Activated naive CD8-positive, alpha-beta T cell treated with anti-CD3 and anti-CD28 coated beads, Interleukin-2, amount 50 U/mL, for 24 hours (primary cell): ENCODE data around the gene STX12.
A peak's percentile ranks its signal among the peaks of the same experiment; 100 is the strongest.
"Not testable (repeated sequence)": the region's sequence is repeated elsewhere in the genome, so short reads cannot be mapped to it uniquely, and the experiment has no call there.

Source experiments
- ATAC-seq: fragments of 150-1000 bp; cut with Tn5 transposase; one replicate; pipeline ENCODE4 v1.10.0; 2021
- DNase-seq: peaks from one replicate; pipeline ENCODE4 v3.0.0; 2021
- H3K27ac Mint-ChIP-seq: one replicate; pipeline ENCODE4 v1.8.0; 2021; ENCODE audit warnings: mild to moderate bottlenecking, mixed read lengths
- H3K27me3 Mint-ChIP-seq: one replicate; pipeline ENCODE4 v1.8.0; 2021; ENCODE audit warnings: mixed read lengths
- H3K36me3 Mint-ChIP-seq: one replicate; pipeline ENCODE4 v1.8.0; 2021; ENCODE audit warnings: low read depth, mixed read lengths
- H3K4me1 Mint-ChIP-seq: one replicate; pipeline ENCODE4 v1.8.0; 2021; ENCODE audit warnings: mixed read lengths
- H3K4me3 Mint-ChIP-seq: one replicate; pipeline ENCODE4 v1.8.0; 2021; ENCODE audit warnings: mild to moderate bottlenecking, moderate library complexity, mixed read lengths
- H3K9me3 Mint-ChIP-seq: one replicate; pipeline ENCODE4 v1.8.0; 2021; ENCODE audit warnings: mixed read lengths

The STX12 gene

GRCh38 chr1:27862004-27862403, 89.0 kb downstream of the STX12 start:
- H3K27me3 Mint-ChIP-seq: no peaks in the 10 kb centered on the region
- no peak overlapping the region for H3K4me3 Mint-ChIP-seq
- H3K27ac Mint-ChIP-seq: no peak overlapping the region
- no peaks in the 10 kb centered on the region for H3K36me3 Mint-ChIP-seq
- DNase-seq (no peak), ATAC-seq (no peak)
- H3K9me3 Mint-ChIP-seq: no peaks in the 10 kb centered on the region
- H3K4me1 Mint-ChIP-seq: peaks cover 45% of the 10 kb centered on the region

- Mint-ChIP-seq H3K4me1 (peaks cover 51% of the 10 kb centered on the region), H3K9me3 (no peaks in the 10 kb centered on the region)
Measured at GRCh38 chr1:27862671-27863537, 89.9 kb downstream of the STX12 start.

GRCh38 chr1:27863538-27863915, 90.5 kb downstream of the STX12 start:
- Mint-ChIP-seq H3K27ac (peak overlapping the region; percentile 64), H3K4me3 (no peak overlapping the region), H3K27me3 (no peaks in the 10 kb centered on the region), H3K36me3 (no peaks in the 10 kb centered on the region), H3K4me1 (peaks cover 49% of the 10 kb centered on the region), H3K9me3 (no peaks in the 10 kb centered on the region)
- ATAC-seq (no peak), DNase-seq (no peak)

More at GRCh38 chr1:27862671-27863537, 89.9 kb downstream of the STX12 start:
- peak overlapping the region; percentile 64 for H3K27ac Mint-ChIP-seq
- DNase-seq (no peak), ATAC-seq (peak; percentile 63)
- H3K36me3 Mint-ChIP-seq: no peaks in the 10 kb centered on the region
- H3K27me3 Mint-ChIP-seq: no peaks in the 10 kb centered on the region
- peak overlapping the region; percentile 9 for H3K4me3 Mint-ChIP-seq

GRCh38 chr1:27864264-27864895, 91.4 kb downstream of the STX12 start:
- H3K36me3 Mint-ChIP-seq: no peaks in the 10 kb centered on the region
- H3K27ac Mint-ChIP-seq: peak overlapping the region; percentile 82
- DNase-seq (peak; percentile 53), ATAC-seq (peak; percentile 66)
- H3K4me3 Mint-ChIP-seq: peak overlapping the region; percentile 29
- no peaks in the 10 kb centered on the region for H3K27me3 Mint-ChIP-seq
- H3K9me3 Mint-ChIP-seq: no peaks in the 10 kb centered on the region
- peaks cover 56% of the 10 kb centered on the region for H3K4me1 Mint-ChIP-seq

GRCh38 chr1:27865821-27866220, 92.8 kb downstream of the STX12 start:
- Mint-ChIP-seq H3K27ac (no peak overlapping the region), H3K4me1 (peaks cover 62% of the 10 kb centered on the region), H3K27me3 (no peaks in the 10 kb centered on the region), H3K9me3 (no peaks in the 10 kb centered on the region), H3K36me3 (no peaks in the 10 kb centered on the region), H3K4me3 (no peak overlapping the region)
- DNase-seq (no peak), ATAC-seq (no peak)

GRCh38 chr1:27868556-27868931, 95.5 kb downstream of the STX12 start:
- ATAC-seq: no peak
- Mint-ChIP-seq H3K36me3 (no peaks in the 10 kb centered on the region), H3K9me3 (no peaks in the 10 kb centered on the region), H3K4me1 (peaks cover 61% of the 10 kb centered on the region), H3K27ac (peak overlapping the region; percentile 90), H3K27me3 (no peaks in the 10 kb centered on the region), H3K4me3 (no peak overlapping the region)
- no peak for DNase-seq

- Mint-ChIP-seq H3K4me1 (peaks cover 61% of the 10 kb centered on the region), H3K9me3 (no peaks in the 10 kb centered on the region), H3K27me3 (no peaks in the 10 kb centered on the region), H3K4me3 (peak overlapping the region; percentile 64), H3K27ac (peak overlapping the region; percentile 90), H3K36me3 (no peaks in the 10 kb centered on the region)
- ATAC-seq (peak; percentile 51), DNase-seq (peak; percentile 65)
Measured at GRCh38 chr1:27868932-27869718, 96.1 kb downstream of the STX12 start.

- ATAC-seq (no peak), DNase-seq (no peak)
- peak overlapping the region; percentile 90 for H3K27ac Mint-ChIP-seq
- H3K4me1 Mint-ChIP-seq: peaks cover 58% of the 10 kb centered on the region
- H3K27me3 Mint-ChIP-seq: no peaks in the 10 kb centered on the region
- peak overlapping the region; percentile 64 for H3K4me3 Mint-ChIP-seq
- no peaks in the 10 kb centered on the region for H3K36me3 Mint-ChIP-seq
- H3K9me3 Mint-ChIP-seq: no peaks in the 10 kb centered on the region
Measured at GRCh38 chr1:27869719-27870085, 96.7 kb downstream of the STX12 start.

GRCh38 chr1:27871076-27871475, 98.1 kb downstream of the STX12 start:
- not testable (repeated sequence) for H3K27me3 Mint-ChIP-seq, H3K36me3 Mint-ChIP-seq, H3K9me3 Mint-ChIP-seq, ATAC-seq, H3K27ac Mint-ChIP-seq, DNase-seq, H3K4me3 Mint-ChIP-seq
- H3K4me1 Mint-ChIP-seq: peaks cover 57% of the 10 kb centered on the region

GRCh38 chr1:27872059-27872801, 99.2 kb downstream of the STX12 start, which contains the start of gene THEMIS2:
TSS of gene THEMIS2 (plus strand) at chr1:27872544. CDS start at chr1:27872572, 28 bp downstream.
- ATAC-seq (peak; percentile 77), DNase-seq (peak; percentile 87)
- peaks cover 57% of the 10 kb centered on the region for H3K4me1 Mint-ChIP-seq
- no peaks in the 10 kb centered on the region for H3K27me3 Mint-ChIP-seq
- H3K36me3 Mint-ChIP-seq: peaks cover 3% of the 10 kb centered on the region
- H3K4me3 Mint-ChIP-seq: peak within 1 kb of the TSS; percentile 94
- H3K9me3 Mint-ChIP-seq: no peaks in the 10 kb centered on the region
- H3K27ac Mint-ChIP-seq: peak within 1 kb of the TSS; percentile 86

GRCh38 chr1:27872802-27873551, 100.0 kb downstream of the STX12 start:
- DNase-seq (peak; percentile 60), ATAC-seq (peak; percentile 25)
- H3K4me3 Mint-ChIP-seq: peak overlapping the region; percentile 94
- peaks cover 57% of the 10 kb centered on the region for H3K4me1 Mint-ChIP-seq
- H3K27ac Mint-ChIP-seq: peak overlapping the region; percentile 86
- H3K36me3 Mint-ChIP-seq: peaks cover 3% of the 10 kb centered on the region
- no peaks in the 10 kb centered on the region for H3K9me3 Mint-ChIP-seq
- no peaks in the 10 kb centered on the region for H3K27me3 Mint-ChIP-seq

GRCh38 chr1:27873671-27874384, 100.8 kb downstream of the STX12 start:
- no peak for ATAC-seq
- H3K36me3 Mint-ChIP-seq: peaks cover 3% of the 10 kb centered on the region
- no peak for DNase-seq

More at GRCh38 chr1:27873671-27874384, 100.8 kb downstream of the STX12 start:
- H3K9me3 Mint-ChIP-seq: no peaks in the 10 kb centered on the region
- H3K27me3 Mint-ChIP-seq: no peaks in the 10 kb centered on the region
- peak overlapping the region; percentile 94 for H3K4me3 Mint-ChIP-seq
- peak overlapping the region; percentile 81 for H3K27ac Mint-ChIP-seq
- peaks cover 52% of the 10 kb centered on the region for H3K4me1 Mint-ChIP-seq
